Measurements from ENCODE around the gene MBD3.

- TF ChIP-seq POLR2AphosphoS5 (IDR thresholded peaks at IDR 0.05): no peak
- no peak for TF ChIP-seq CTCF (IDR thresholded peaks at IDR 0.05)
- no peak for TF ChIP-seq POLR2A (IDR thresholded peaks at IDR 0.05)
These were observed 40.7 kb upstream of the MBD3 start for GRCh38 chr19:1633269-1633826.
